ENCODE data around the gene ATRNL1. TPM values are rescaled to one million over a fixed set of nuclear protein-coding genes. Genes with fewer than 3 reads are reported as not detected.
"Not testable (repeated sequence)": the region's sequence is repeated elsewhere in the genome, so short reads cannot be mapped to it uniquely, and the experiment has no call there.

ATRNL1 gene
- total RNA-seq, 6 experiments from 2014 or later, result 0.08 to 0.23 (median 0.09) TPM; not detected in 3

- no peak for TF ChIP-seq CTCF (IDR thresholded peaks at IDR 0.05)
Measured at GRCh38 chr10:115744089-115744488, 650.9 kb downstream of the ATRNL1 start.

GRCh38 chr10:115745943-115746342 is 652.8 kb downstream of the ATRNL1 start:
- H3K4me3 Mint-ChIP-seq, result no peak overlapping the region
- H3K27me3 Mint-ChIP-seq (ENCODE audit: insufficient read depth), result no peaks in the 10 kb centered on the region
- no peaks in the 10 kb centered on the region for H3K4me1 Mint-ChIP-seq (ENCODE audit: low read depth)
- TF ChIP-seq CTCF (IDR thresholded peaks at IDR 0.05), result no peak
- no peak for DNase-seq
- H3K27ac Mint-ChIP-seq, result no peak overlapping the region
- H3K36me3 Mint-ChIP-seq (ENCODE audit: low read depth), result no peaks in the 10 kb centered on the region
- H3K9me3 Mint-ChIP-seq, result no peaks in the 10 kb centered on the region

More at GRCh38 chr10:115744089-115744488, 650.9 kb downstream of the ATRNL1 start:
- no peaks in the 10 kb centered on the region for H3K27me3 Mint-ChIP-seq (ENCODE audit: insufficient read depth)
- no peak for DNase-seq
- H3K36me3 Mint-ChIP-seq (ENCODE audit: low read depth), result no peaks in the 10 kb centered on the region
- no peaks in the 10 kb centered on the region for H3K9me3 Mint-ChIP-seq
- H3K27ac Mint-ChIP-seq, result no peak overlapping the region
- no peaks in the 10 kb centered on the region for H3K4me1 Mint-ChIP-seq (ENCODE audit: low read depth)
- H3K4me3 Mint-ChIP-seq, result no peak overlapping the region

GRCh38 chr10:115747811-115748210 is 654.6 kb downstream of the ATRNL1 start:
- Mint-ChIP-seq H3K27ac (no peak overlapping the region), H3K9me3 (no peaks in the 10 kb centered on the region), H3K4me3 (no peak overlapping the region), H3K4me1 (ENCODE audit: low read depth) (no peaks in the 10 kb centered on the region), H3K36me3 (ENCODE audit: low read depth) (no peaks in the 10 kb centered on the region), H3K27me3 (ENCODE audit: insufficient read depth) (no peaks in the 10 kb centered on the region)
- no peak for DNase-seq
- TF ChIP-seq CTCF (IDR thresholded peaks at IDR 0.05), result no peak

- not testable (repeated sequence) for H3K9me3 Mint-ChIP-seq; H3K27me3 Mint-ChIP-seq (ENCODE audit: insufficient read depth); H3K36me3 Mint-ChIP-seq (ENCODE audit: low read depth); H3K4me1 Mint-ChIP-seq (ENCODE audit: low read depth); H3K27ac Mint-ChIP-seq; DNase-seq; H3K4me3 Mint-ChIP-seq
Measured at GRCh38 chr10:115758488-115758887, 665.3 kb downstream of the ATRNL1 start.

- TF ChIP-seq CTCF (IDR thresholded peaks at IDR 0.05), result no peak
- Mint-ChIP-seq H3K9me3 (peaks cover 3% of the 10 kb centered on the region; the same call in 1 of the 2 replicates), H3K27me3 (ENCODE audit: insufficient read depth) (peaks cover 2% of the 10 kb centered on the region), H3K27ac (no peak overlapping the region), H3K4me1 (ENCODE audit: low read depth) (peaks cover 6% of the 10 kb centered on the region; the same call in 1 of the 2 replicates), H3K4me3 (no peak overlapping the region), H3K36me3 (ENCODE audit: low read depth) (no peaks in the 10 kb centered on the region)
- no peak for DNase-seq
Measured at GRCh38 chr10:115760131-115760530, 667.0 kb downstream of the ATRNL1 start.

- H3K27ac Mint-ChIP-seq, result no peak overlapping the region
- TF ChIP-seq CTCF (IDR thresholded peaks at IDR 0.05), result no peak
- no peaks in the 10 kb centered on the region for H3K36me3 Mint-ChIP-seq (ENCODE audit: low read depth)
- peaks cover 2% of the 10 kb centered on the region; the same call in 1 of the 2 replicates for H3K27me3 Mint-ChIP-seq (ENCODE audit: insufficient read depth)
- peaks cover 3% of the 10 kb centered on the region; the same call in 1 of the 2 replicates for H3K9me3 Mint-ChIP-seq
- H3K4me3 Mint-ChIP-seq, result no peak overlapping the region
- H3K4me1 Mint-ChIP-seq (ENCODE audit: low read depth), result peaks cover 6% of the 10 kb centered on the region; the same call in 1 of the 2 replicates
- DNase-seq, result no peak
Measured at GRCh38 chr10:115761166-115761565, 668.0 kb downstream of the ATRNL1 start.

Data from HFFc6 (cell line).